Activated T-helper 1 cell treated with anti-CD3 and anti-CD28 coated beads, Interleukin-2, amount 50 U/mL, for 16 hours (primary cell): ENCODE data around the gene ITGAV.

Experiments used
- DNase-seq, 2 donors: peaks; one replicate each; pipeline ENCODE4 v3.0.0-alpha.2; 2020; ENCODE audit warnings: low read depth in 1 of 2, low spot score in 1 of 2

ITGAV gene

GRCh38 chr2:186573531-186573930 lies 16.3 kb upstream of the ITGAV start:
- no peak for DNase-seq

- DNase-seq, result no peak
Measured at GRCh38 chr2:186575302-186575701, 14.6 kb upstream of the ITGAV start.

DNA sequence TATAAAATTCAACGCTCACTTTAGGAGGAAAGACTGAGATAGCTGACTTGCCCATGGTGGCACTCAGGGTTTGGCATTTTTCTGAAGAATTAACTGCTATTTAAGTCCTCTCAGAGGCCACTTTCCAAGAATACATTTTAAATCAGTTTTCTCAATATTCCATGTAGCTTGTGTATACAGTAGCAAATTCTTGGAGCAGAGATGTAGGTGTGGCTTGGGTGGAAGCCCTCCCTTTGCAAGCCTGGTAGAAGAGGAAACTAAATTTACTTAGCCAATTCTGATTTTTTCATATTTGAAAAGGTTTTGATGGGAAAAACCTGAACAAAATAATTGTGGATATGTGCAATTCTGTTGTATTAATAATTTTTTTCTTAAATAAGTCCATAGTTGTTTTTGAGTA lies 14.0 kb upstream of the ITGAV start:
- DNase-seq, result no peak

- DNase-seq, result no peak
Measured at GRCh38 chr2:186576614-186577013, 13.2 kb upstream of the ITGAV start.

DNA sequence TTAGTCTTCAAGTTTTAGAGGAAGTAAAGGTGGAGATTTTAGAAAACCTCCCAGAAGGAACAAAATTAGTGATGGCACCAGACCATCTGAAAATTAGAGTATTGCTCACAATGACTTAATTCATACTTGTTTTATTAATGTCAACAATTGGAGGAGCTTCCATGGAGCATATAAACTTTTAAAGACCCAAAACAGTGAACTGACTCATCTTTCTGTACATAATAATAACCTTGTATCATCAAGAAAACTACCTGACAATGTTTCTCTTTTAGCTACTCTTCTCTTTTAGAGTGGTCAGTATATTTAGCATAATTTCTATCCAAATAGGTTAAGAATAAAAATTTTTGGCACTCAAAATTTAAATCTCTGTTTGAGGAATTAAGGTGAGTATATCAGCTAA lies 7.2 kb upstream of the ITGAV start:
- no peak for DNase-seq

- DNase-seq, result no peak
Measured at GRCh38 chr2:186584053-186584452, 5.8 kb upstream of the ITGAV start.

GRCh38 chr2:186588421-186588820 lies 1.4 kb upstream of the ITGAV start:
- no peak for DNase-seq

DNA sequence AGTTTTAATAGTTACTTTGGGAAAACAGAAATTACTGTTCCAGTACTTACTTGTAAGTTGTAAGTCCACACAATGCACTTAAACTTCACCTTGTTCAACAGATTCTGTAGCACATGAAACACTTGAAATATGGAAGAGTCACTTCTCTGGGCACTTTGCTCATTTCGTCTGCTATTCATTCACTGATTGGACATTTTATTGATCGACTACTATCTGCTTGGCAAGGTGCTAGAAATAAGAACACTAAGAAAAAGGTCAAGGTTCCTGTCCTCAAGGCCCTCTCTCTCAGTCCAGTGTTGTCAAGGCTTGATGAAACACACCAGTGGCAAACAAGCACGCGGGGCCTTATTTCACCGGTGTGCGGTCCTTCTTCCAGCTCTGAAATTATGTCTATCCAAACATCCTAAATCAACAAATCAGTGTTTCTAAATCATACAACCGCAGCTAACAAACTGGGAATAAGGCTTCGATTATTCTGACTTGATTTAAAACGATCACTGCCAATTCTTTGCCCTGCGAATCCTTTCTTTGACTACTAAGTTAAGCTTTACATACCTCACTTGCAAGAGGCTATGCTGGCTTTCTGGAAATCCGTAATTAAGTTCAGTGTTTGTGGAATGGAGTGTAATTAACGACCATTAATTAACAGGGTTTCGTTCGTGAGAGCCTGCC lies 780 bp upstream of the ITGAV start:
- DNase-seq, result no peak

- DNase-seq, result no peak
Measured at GRCh38 chr2:186590350-186590758, 498 bp downstream of the ITGAV start.

- DNase-seq, result no peak
Measured at GRCh38 chr2:186590759-186591505, 1.1 kb downstream of the ITGAV start.

GRCh38 chr2:186591506-186591890 lies 1.6 kb downstream of the ITGAV start:
- DNase-seq, result no peak

DNA sequence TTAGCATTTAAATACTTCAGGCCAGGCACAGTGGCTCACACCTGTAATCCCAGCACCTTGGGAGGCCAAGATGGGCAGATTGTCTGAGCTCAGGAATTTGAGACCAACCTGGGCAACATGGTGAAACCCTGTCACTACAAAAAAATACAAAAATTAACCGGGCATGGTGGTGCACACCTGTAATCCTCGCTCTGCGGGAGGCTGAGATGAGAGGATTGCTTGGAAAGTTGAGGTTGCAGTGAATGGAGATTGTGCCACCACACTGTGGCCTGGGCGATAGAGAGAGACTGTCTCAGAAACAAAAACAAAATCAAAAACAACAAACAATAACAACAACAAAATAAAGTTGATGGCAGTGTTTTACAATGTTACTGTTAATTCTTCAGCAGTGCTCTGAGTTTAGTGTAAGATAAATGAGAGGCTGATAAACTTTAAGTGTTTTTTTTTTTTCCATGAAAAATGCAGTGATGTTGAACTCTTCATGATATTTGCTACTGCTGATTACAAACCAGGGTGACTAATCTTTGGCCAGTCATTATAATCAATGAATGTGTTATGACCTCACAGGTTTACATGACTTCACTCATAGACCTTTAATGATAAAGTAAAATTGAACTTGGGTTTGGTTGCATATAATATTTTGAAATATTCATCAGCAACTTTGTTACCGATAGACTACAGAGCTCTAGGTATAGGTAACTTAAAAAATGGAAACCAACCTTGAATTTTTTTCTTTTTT lies 2.5 kb downstream of the ITGAV start:
- no peak for DNase-seq

GRCh38 chr2:186593523-186593922 lies 3.7 kb downstream of the ITGAV start:
- no peak for DNase-seq

DNA sequence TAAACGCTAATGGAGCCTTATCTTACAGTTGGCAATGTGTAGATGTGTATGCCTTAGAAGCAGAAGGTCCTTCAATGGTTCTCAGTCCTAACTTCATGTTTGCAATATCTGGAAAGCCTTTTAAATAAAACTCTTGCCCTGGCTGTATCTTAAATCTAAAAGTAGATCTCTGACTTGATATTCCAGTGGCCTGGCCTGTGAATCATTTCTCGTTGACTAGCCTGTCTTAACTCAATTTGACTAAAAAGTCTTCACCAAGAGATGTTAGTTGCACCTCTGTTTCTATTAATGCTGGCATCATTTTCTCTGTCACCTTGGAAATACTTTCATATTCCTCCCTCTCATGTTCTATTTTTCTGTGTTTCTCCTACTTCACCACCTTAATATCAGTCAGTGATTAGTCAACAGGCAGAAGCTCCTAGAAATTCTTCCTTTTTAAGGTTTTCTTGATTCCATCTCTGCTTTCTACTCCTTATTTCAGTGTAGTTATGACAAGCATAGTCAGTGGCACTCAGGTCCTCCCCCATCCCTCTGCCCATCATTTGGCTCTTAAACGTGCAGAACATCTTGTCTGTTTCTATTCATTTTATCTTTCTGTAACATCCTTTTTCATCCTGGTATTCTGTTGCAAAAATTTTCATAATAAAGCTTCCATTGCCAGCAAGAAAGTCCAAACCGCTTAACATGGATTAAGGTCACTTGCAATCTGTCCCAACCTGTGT lies 4.3 kb downstream of the ITGAV start:
- no peak for DNase-seq

DNA sequence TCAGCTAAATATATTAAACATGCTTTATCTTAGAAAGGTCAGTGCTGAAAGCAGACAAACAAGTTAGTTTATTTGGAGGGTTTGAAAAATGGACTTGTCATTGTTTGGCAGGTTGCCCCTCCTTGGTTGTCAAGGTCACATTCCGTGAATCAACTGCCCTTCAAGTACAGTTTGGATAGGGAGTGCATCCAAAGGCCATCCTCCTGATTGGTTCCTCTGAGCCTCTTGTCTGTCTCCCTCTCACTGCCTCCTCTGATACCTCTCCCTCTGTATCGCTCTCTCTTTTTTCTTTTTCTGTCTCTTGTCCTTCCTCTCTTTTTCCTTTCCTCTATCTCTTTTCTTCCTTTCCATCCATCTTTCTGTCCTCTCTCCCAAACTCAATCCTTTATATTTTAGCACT lies 5.4 kb downstream of the ITGAV start:
- no peak for DNase-seq

- DNase-seq, result no peak
Measured at GRCh38 chr2:186599186-186599778, 9.4 kb downstream of the ITGAV start.

DNA sequence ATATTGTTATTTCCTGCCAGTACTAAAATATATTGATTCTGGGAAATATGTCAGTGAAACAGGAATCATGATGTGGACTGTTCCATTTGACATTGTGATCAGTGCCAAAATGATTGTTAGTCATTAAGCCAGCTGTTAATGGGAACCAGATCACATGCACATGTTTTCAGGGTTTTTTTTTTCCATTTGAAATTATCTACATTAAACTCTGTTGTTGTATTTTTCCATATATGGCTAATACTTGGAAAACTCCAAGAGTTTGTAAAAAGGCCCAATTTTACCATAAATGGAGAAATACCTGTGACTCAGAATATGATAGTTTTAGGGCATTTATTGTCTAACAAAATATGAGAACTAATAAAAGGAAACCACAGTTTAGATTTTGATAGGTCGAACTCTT lies 13.4 kb downstream of the ITGAV start:
- DNase-seq, result no peak

GRCh38 chr2:186605041-186605440 lies 15.2 kb downstream of the ITGAV start:
- no peak for DNase-seq

DNA sequence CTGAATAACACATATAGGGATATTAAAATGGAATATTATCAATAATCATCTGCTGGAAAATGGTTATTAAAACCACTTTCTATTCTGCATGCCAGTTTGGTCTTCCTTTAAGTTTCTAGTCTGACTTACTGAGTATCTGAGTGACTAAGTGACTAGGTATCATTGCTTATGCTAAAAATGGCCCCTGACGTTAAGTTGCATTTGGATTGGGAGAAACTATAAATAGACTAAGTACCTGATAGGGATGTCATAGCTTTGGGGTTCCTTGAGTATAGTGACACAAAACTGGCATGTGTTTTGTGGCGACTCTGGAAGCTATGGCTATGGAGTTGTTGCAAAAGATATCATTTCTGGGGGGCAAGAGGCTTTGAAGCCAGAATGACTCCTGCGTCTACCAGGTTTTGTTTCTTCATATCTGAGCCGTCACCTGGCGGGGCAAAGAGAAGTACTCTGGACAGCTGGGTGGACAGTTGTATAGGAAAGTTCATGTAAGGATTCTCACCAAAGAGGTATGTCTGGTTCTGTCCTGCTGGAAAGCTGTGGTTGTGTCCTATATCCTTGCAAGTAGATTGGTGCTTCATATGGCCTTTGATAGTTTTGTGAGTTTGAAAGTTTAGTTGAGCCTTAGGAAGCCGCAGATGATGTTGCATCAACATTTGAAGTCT lies 17.9 kb downstream of the ITGAV start:
- DNase-seq, result no peak

DNA sequence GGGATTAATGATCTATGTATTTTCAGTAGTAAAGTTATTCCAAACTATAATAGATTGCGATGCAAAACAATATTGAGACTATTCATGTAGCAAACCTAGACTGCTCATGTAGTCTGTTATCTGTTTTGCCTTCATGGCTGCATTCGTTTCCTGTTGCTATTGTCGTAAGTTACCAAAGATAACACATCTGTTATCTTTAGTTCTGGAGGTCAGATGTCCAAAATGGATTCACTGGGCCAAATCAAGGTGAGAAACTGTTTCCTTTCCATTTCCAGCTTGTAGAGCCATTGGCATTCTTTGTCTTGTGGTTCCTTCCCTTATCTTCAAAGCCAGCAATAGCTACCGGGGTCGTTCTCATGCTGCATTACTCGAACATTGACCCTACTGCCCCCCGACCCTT lies 20.9 kb downstream of the ITGAV start:
- no peak for DNase-seq

GRCh38 chr2:186611526-186611925 lies 21.7 kb downstream of the ITGAV start:
- DNase-seq, result no peak
